Measurements from ENCODE around the gene KSR1.
"Not testable (repeated sequence)": the region's sequence is repeated elsewhere in the genome, so short reads cannot be mapped to it uniquely, and the experiment has no call there.

DNA sequence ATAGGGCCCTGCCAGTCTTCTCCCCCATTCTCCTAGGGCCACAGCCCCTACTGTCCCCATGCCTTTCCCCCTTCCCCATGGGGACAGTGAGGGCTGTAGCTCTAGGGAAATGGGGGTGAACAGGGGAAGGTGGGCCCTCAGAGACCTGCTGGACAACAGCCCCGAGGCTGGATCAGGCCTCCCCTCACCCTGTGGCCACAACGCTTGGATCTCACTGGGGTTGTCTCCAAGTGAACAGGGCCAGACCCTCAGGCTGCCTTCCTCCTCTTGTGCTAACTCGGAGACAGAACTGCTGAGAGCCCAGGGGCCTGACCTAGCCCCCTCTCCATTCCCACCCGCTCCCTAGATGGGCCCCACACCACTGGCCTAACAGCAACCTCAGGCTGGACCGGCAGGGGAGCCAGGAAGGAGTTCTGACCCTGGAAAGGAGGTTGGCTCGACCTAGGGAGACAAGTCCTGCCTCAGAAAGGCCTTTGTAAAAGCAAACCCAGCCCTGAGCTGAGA lies 215.8 kb downstream of the KSR1 start:
- TF ChIP-seq, protein P1, sequence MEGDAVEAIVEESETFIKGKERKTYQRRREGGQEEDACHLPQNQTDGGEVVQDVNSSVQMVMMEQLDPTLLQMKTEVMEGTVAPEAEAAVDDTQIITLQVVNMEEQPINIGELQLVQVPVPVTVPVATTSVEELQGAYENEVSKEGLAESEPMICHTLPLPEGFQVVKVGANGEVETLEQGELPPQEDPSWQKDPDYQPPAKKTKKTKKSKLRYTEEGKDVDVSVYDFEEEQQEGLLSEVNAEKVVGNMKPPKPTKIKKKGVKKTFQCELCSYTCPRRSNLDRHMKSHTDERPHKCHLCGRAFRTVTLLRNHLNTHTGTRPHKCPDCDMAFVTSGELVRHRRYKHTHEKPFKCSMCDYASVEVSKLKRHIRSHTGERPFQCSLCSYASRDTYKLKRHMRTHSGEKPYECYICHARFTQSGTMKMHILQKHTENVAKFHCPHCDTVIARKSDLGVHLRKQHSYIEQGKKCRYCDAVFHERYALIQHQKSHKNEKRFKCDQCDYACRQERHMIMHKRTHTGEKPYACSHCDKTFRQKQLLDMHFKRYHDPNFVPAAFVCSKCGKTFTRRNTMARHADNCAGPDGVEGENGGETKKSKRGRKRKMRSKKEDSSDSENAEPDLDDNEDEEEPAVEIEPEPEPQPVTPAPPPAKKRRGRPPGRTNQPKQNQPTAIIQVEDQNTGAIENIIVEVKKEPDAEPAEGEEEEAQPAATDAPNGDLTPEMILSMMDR (IDR thresholded peaks at IDR 0.05): not testable (repeated sequence)
- not testable (repeated sequence) for TF ChIP-seq POLR2A, POLR2AphosphoS5 (IDR thresholded peaks at IDR 0.05)

Data from breast epithelium (tissue), 3 donors.